MM.1S (cell line): Measurements from ENCODE around the gene ASTN1.

ENCODE experiments used
- DNase-seq: peaks from one replicate; pipeline ENCODE4 v3.0.0-alpha.2; 2015
- H2AFZ ChIP-seq: fragments of 300-600 bp; sonication (generic); 2 replicates; pipeline ENCODE4 v1.6.0; 2016; ENCODE audit warnings: antibody characterized with exemption, low read length
- H3F3A ChIP-seq: fragments of 300-600 bp; sonication (generic); 2 replicates; pipeline ENCODE4 v1.6.1; 2016; ENCODE audit warnings: mild to moderate bottlenecking, antibody characterized with exemption, low read length, moderate library complexity, mixed read lengths; ENCODE audit not compliant: insufficient read depth
- H3K27ac ChIP-seq: fragments of 300-600 bp; sonication (generic); 2 replicates; pipeline ENCODE4 v1.5.1; 2016; ENCODE audit warnings: mild to moderate bottlenecking, low read length
- H3K27me3 ChIP-seq: fragments of 300-600 bp; sonication (generic); replicated peaks from 2 replicates; pipeline ENCODE4 v1.6.0; 2016; ENCODE audit warnings: low read length; ENCODE audit not compliant: insufficient read depth
- H3K36me3 ChIP-seq: fragments of 300-600 bp; sonication (generic); replicated peaks from 2 replicates; pipeline ENCODE4 v1.6.1; 2016; ENCODE audit warnings: mild to moderate bottlenecking, low read length, mixed read lengths; ENCODE audit not compliant: insufficient read depth
- H3K4me1 ChIP-seq: fragments of 300-600 bp; sonication (generic); 2 replicates; pipeline ENCODE4 v1.6.1; 2016; ENCODE audit warnings: low read length, mixed read lengths
- H3K4me2 ChIP-seq: fragments of 300-600 bp; sonication (generic); 2 replicates; pipeline ENCODE4 v1.6.0; 2016; ENCODE audit warnings: low read depth, low read length
- H3K4me3 ChIP-seq: fragments of 300-600 bp; sonication (generic); 2 replicates; pipeline ENCODE4 v1.5.1; 2016; ENCODE audit warnings: low read length, mixed read lengths
- H3K79me2 ChIP-seq: fragments of 300-600 bp; sonication (generic); 2 replicates; pipeline ENCODE4 v1.6.1; 2016; ENCODE audit warnings: mixed run types, low read length, mixed read lengths
- H3K9ac ChIP-seq: fragments of 300-600 bp; sonication (generic); 2 replicates; pipeline ENCODE4 v1.6.1; 2016; ENCODE audit warnings: low read length, mixed read lengths
- H3K9me2 ChIP-seq: fragments of 300-600 bp; sonication (generic); replicated peaks from 2 replicates; pipeline ENCODE4 v1.6.1; 2016; ENCODE audit warnings: mild to moderate bottlenecking, low read length, mixed read lengths; ENCODE audit not compliant: insufficient read depth
- H3K9me3 ChIP-seq: fragments of 300-600 bp; sonication (generic); replicated peaks from 2 replicates; pipeline ENCODE4 v1.6.1; 2016; ENCODE audit warnings: mild to moderate bottlenecking, low read length, mixed read lengths; ENCODE audit not compliant: insufficient read depth
- H4K20me1 ChIP-seq: fragments of 300-600 bp; sonication (generic); 2 replicates; pipeline ENCODE4 v1.6.1; 2016; ENCODE audit warnings: mild to moderate bottlenecking, low read length, moderate library complexity, mixed read lengths; ENCODE audit not compliant: insufficient read depth
- EZH2 ChIP-seq: fragments of 300-600 bp; sonication (generic); optimal IDR thresholded peaks from 2 replicates; pipeline ENCODE3; 2017; ENCODE audit warnings: low read depth, mild to moderate bottlenecking, antibody characterized with exemption, low read length, mixed read lengths
- EZH2phosphoT487 ChIP-seq: fragments of 300-600 bp; sonication (generic); IDR thresholded peaks from 2 replicates; pipeline ENCODE4 v1.6.1; 2018; ENCODE audit warnings: antibody characterized with exemption, low read length
- TF ChIP-seq, protein P1 (sequence below): fragments of 300-600 bp; sonication (generic); IDR thresholded peaks from 2 replicates; pipeline ENCODE4 v1.5.1; 2016; ENCODE audit warnings: antibody characterized with exemption, low read length, mixed read lengths

ASTN1 gene

GRCh38 chr1:176987016-176987415, 177.5 kb downstream of the ASTN1 start:
- TF ChIP-seq EZH2phosphoT487: no peak
- H3K9me2 ChIP-seq: no peaks in the 10 kb centered on the region

GRCh38 chr1:176983731-176984130, 180.8 kb downstream of the ASTN1 start:
- Histone ChIP-seq H3K4me2 (no peak overlapping the region), H3K4me1 (no peaks in the 10 kb centered on the region), H3K27ac (no peak overlapping the region)

More at GRCh38 chr1:176987016-176987415, 177.5 kb downstream of the ASTN1 start:
- Histone ChIP-seq H3F3A (no peaks in the 10 kb centered on the region), H3K4me3 (no peak overlapping the region), H3K27me3 (no peaks in the 10 kb centered on the region), H3K9me3 (no peaks in the 10 kb centered on the region), H3K27ac (no peak overlapping the region), H2AFZ (no peak overlapping the region), H4K20me1 (no peaks in the 10 kb centered on the region), H3K9ac (no peak overlapping the region), H3K79me2 (no peaks in the 10 kb centered on the region), H3K36me3 (no peaks in the 10 kb centered on the region), H3K4me1 (no peaks in the 10 kb centered on the region), H3K4me2 (no peak overlapping the region)
- no peak for DNase-seq

GRCh38 chr1:176976771-176977170, 187.7 kb downstream of the ASTN1 start:
- H3K4me3 ChIP-seq: no peak overlapping the region
- H2AFZ ChIP-seq: no peak overlapping the region
- H3K9me3 ChIP-seq: no peaks in the 10 kb centered on the region
- no peak overlapping the region for H3K4me2 ChIP-seq
- no peak for TF ChIP-seq EZH2phosphoT487
- TF ChIP-seq, protein P1, sequence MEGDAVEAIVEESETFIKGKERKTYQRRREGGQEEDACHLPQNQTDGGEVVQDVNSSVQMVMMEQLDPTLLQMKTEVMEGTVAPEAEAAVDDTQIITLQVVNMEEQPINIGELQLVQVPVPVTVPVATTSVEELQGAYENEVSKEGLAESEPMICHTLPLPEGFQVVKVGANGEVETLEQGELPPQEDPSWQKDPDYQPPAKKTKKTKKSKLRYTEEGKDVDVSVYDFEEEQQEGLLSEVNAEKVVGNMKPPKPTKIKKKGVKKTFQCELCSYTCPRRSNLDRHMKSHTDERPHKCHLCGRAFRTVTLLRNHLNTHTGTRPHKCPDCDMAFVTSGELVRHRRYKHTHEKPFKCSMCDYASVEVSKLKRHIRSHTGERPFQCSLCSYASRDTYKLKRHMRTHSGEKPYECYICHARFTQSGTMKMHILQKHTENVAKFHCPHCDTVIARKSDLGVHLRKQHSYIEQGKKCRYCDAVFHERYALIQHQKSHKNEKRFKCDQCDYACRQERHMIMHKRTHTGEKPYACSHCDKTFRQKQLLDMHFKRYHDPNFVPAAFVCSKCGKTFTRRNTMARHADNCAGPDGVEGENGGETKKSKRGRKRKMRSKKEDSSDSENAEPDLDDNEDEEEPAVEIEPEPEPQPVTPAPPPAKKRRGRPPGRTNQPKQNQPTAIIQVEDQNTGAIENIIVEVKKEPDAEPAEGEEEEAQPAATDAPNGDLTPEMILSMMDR: no peak
- TF ChIP-seq EZH2: no peak
- H4K20me1 ChIP-seq: no peaks in the 10 kb centered on the region
- no peak overlapping the region for H3K9ac ChIP-seq
- no peaks in the 10 kb centered on the region for H3K4me1 ChIP-seq
- DNase-seq: no peak
- H3K79me2 ChIP-seq: no peaks in the 10 kb centered on the region
- no peaks in the 10 kb centered on the region for H3F3A ChIP-seq
- H3K9me2 ChIP-seq: no peaks in the 10 kb centered on the region
- H3K36me3 ChIP-seq: no peaks in the 10 kb centered on the region
- H3K27ac ChIP-seq: no peak overlapping the region
- no peaks in the 10 kb centered on the region for H3K27me3 ChIP-seq

More at GRCh38 chr1:176983731-176984130, 180.8 kb downstream of the ASTN1 start:
- TF ChIP-seq, protein P1: no peak
- H3K9me2 ChIP-seq: no peaks in the 10 kb centered on the region
- H3K4me3 ChIP-seq: no peak overlapping the region
- no peaks in the 10 kb centered on the region for H3K36me3 ChIP-seq
- H3K9me3 ChIP-seq: no peaks in the 10 kb centered on the region
- H4K20me1 ChIP-seq: no peaks in the 10 kb centered on the region
- no peaks in the 10 kb centered on the region for H3K27me3 ChIP-seq
- DNase-seq: no peak
- H2AFZ ChIP-seq: no peak overlapping the region
- no peaks in the 10 kb centered on the region for H3F3A ChIP-seq
- H3K9ac ChIP-seq: no peak overlapping the region
- H3K79me2 ChIP-seq: no peaks in the 10 kb centered on the region

DNA sequence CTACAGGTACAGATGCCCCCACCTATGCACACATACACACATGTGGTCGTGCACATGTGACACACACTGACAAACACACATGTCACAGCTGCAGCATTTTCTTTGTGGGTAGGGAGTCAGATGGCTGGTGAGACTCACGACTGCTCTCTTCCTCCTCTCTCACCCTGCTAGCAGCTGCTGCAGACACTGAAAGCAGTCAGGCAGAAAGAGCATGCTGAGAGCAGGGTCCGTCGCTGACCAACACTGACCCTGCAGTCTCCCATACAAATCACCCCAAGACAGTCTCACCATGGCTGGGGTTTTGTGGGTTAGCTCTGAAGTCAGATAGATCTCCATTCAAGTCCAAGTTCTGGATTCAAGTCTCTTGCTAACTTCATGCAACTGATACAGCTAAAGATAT, 188.3 kb downstream of the ASTN1 start:
- Histone ChIP-seq H3K9me2 (no peaks in the 10 kb centered on the region), H3K27ac (no peak overlapping the region), H3K4me1 (no peaks in the 10 kb centered on the region), H3K79me2 (no peaks in the 10 kb centered on the region), H3K9ac (no peak overlapping the region), H3K4me3 (no peak overlapping the region), H3K36me3 (no peaks in the 10 kb centered on the region), H2AFZ (no peak overlapping the region), H3K4me2 (no peak overlapping the region), H3K9me3 (no peaks in the 10 kb centered on the region), H4K20me1 (no peaks in the 10 kb centered on the region), H3K27me3 (no peaks in the 10 kb centered on the region), H3F3A (no peaks in the 10 kb centered on the region)
- DNase-seq: no peak
- TF ChIP-seq EZH2phosphoT487 (no peak), EZH2 (no peak)
- TF ChIP-seq, protein P1: no peak
